Effector CD8-positive, alpha-beta T cell (primary cell): ENCODE results near the gene IL17A.

ENCODE experiments used
- DNase-seq: peaks from one replicate; lab custom pipeline; 2025; lab: John Stamatoyannopoulos, UW
- total RNA-seq, 4 experiments: gene quantifications; one replicate each; lab custom pipeline; 2026; lab: John Stamatoyannopoulos, UW

Gene IL17A
- total RNA-seq: 0 to 0.24 (median 0) reads per million in 4 experiments

GRCh38 chr6:52186075-52186474 is at the start of gene IL17A:
Gene IL17A, plus strand, starts transcription at chr6:52186375. Its CDS starts 57 bp downstream, at chr6:52186432.
- DNase-seq: no peak

GRCh38 chr6:52136934-52137467 is 49.2 kb upstream of the IL17A start:
- no peak for DNase-seq

GRCh38 chr6:52138284-52138683 is 47.9 kb upstream of the IL17A start:
- DNase-seq: no peak

GRCh38 chr6:52139985-52140680 is 46.0 kb upstream of the IL17A start:
- no peak for DNase-seq

GRCh38 chr6:52141596-52141995 is 44.6 kb upstream of the IL17A start:
- DNase-seq: no peak

GRCh38 chr6:52142556-52142955 is 43.6 kb upstream of the IL17A start:
- no peak for DNase-seq

- DNase-seq: no peak
Measured at GRCh38 chr6:52143551-52143950, 42.6 kb upstream of the IL17A start.

GRCh38 chr6:52144196-52145076 is 41.7 kb upstream of the IL17A start:
- DNase-seq: no peak

- DNase-seq: no peak
Measured at GRCh38 chr6:52146851-52147445, 39.2 kb upstream of the IL17A start.

- no peak for DNase-seq
Measured at GRCh38 chr6:52149076-52149475, 37.1 kb upstream of the IL17A start.

- DNase-seq: no peak
Measured at GRCh38 chr6:52149949-52150348, 36.2 kb upstream of the IL17A start.

- DNase-seq: no peak
Measured at GRCh38 chr6:52152070-52152423, 34.1 kb upstream of the IL17A start.

GRCh38 chr6:52152711-52153160 is 33.4 kb upstream of the IL17A start:
- DNase-seq: no peak

GRCh38 chr6:52154381-52154780 is 31.8 kb upstream of the IL17A start:
- DNase-seq: no peak

GRCh38 chr6:52155791-52156576 is 30.2 kb upstream of the IL17A start:
- DNase-seq: no peak

GRCh38 chr6:52157301-52157941 is 28.8 kb upstream of the IL17A start:
- DNase-seq: no peak

GRCh38 chr6:52160472-52161104 is 25.6 kb upstream of the IL17A start:
- no peak for DNase-seq

GRCh38 chr6:52161689-52162438 is 24.3 kb upstream of the IL17A start:
- no peak for DNase-seq

- no peak for DNase-seq
Measured at GRCh38 chr6:52162940-52163908, 23.0 kb upstream of the IL17A start.
